Erythroblast (primary cell): ENCODE results near the gene DCDC2C.
"Not testable (repeated sequence)": the region's sequence is repeated elsewhere in the genome, so short reads cannot be mapped to it uniquely, and the experiment has no call there.

Experiments
- GATA1 ChIP-seq: IDR thresholded peaks from 2 replicates; pipeline ENCODE4 v1.6.1; 2011; ENCODE audit warnings: low read depth, mild to moderate bottlenecking, control low read depth, low read length, moderate library complexity
- POLR2A ChIP-seq: IDR thresholded peaks from 2 replicates; pipeline ENCODE4 v1.6.1; 2011; ENCODE audit warnings: mild to moderate bottlenecking, low read length

- not testable (repeated sequence) for TF ChIP-seq POLR2A, GATA1
Observed at GRCh38 chr2:3660640-3661039, 42.7 kb upstream of the DCDC2C start.
